Femur (tissue), 1 donor: ENCODE results near the gene KLF16.

ENCODE experiments used
- DNase-seq: peaks from one replicate; pipeline ENCODE4 v3.0.0-alpha.2; 2017

Gene KLF16

DNA sequence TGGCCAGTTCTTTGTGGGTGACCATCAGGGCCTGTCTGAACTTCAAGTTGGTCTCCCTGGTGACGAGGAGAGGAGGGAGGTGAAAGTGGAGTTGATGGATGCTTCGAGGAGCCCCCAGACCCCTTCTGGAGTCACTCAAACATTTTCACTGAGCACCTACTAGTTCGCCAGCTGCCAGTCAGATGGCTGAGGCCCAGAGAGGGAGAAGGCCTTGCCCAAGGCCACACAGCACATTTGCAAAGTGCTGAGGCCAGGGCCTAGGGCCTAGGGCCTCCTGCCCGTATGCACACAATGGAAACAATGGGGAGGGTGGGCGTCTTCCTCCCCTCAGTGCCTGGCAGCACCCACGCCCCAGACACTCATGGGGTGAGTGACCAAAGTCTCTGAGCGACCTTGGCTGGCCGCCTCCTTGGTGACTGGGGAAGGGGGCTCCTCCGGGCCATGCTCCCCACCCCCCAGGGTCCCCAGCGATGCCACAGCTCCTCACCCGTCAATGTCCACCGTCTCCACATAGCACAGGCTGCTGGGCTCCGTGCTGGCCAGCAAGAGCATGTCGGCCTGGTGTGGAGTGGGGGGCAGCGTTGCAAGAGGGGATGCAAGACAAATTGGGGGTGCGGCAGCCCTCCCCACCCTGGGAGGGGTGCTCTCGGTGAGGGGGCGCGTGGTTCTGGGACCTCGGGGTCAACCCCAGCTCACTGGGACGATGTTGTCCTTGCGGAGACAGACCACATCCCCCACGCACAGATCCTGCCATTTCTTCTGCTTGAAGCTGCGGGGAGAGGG lies 57.8 kb downstream of the KLF16 start:
- DNase-seq, result no peak

DNA sequence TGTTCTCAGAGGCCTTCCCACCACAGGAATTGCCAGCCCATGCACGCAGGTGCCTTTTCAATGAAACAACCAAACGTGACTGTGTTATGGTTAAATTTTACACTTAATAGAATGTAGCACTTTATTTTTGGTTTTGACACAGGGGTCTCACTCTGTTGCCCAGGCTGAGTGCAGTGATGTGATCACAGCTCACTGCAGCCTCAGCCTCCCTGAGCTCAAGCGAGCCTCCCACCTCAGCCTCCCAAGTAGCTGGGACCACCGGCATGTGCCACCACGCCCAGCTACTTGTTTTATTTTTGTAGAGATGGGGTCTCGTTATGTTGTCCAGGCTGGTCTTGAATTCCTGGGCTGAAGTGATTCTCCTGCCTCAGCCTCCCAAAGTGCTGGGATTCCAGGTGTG lies 58.5 kb downstream of the KLF16 start:
- DNase-seq, result no peak
